SK-N-MC (cell line): ENCODE data around the gene DLX6.

ENCODE experiments used
- EZH2 ChIP-seq: fragments of 200-600 bp; sonication (generic); IDR thresholded peaks from one replicate; pipeline ENCODE4 v1.6.1; 2017; ENCODE audit warnings: antibody characterized with exemption
- POLR2AphosphoS5 ChIP-seq: IDR thresholded peaks from 2 replicates; pipeline ENCODE4 v1.6.1; 2012; ENCODE audit warnings: mild to moderate bottlenecking, low read depth, low read length, borderline replicate concordance

DNA sequence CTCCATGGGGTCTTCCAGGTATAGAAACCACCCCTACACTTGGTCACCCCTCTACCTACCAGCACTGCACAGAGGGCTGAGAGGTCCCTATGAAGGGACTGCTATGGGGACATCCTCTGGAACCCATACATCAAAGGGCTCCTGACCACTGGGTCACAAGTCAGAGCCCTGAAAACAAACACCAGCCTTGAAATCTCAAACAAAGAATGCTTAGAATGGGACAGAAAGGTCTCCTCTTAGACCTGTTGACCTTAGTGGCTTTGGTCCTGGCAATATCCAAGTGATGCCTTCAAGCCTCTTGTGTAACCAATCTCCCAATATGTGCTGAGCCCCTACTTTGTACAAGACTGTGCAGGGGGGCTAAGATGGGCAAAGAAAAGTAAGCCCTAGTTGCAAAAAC is 34.6 kb upstream of the DLX6 start:
- TF ChIP-seq POLR2AphosphoS5 (no peak), EZH2 (no peak)
